ENCODE results near the gene DSCAML1. TPM values are rescaled to one million over a fixed set of nuclear protein-coding genes. Genes with fewer than 3 reads are reported as not detected.

DSCAML1 gene
- total and polyA plus RNA-seq, 9 of the 15 experiments (the other 6 are each of a cell fraction or from before 2014, with no cell fraction given) = not detected

DNA sequence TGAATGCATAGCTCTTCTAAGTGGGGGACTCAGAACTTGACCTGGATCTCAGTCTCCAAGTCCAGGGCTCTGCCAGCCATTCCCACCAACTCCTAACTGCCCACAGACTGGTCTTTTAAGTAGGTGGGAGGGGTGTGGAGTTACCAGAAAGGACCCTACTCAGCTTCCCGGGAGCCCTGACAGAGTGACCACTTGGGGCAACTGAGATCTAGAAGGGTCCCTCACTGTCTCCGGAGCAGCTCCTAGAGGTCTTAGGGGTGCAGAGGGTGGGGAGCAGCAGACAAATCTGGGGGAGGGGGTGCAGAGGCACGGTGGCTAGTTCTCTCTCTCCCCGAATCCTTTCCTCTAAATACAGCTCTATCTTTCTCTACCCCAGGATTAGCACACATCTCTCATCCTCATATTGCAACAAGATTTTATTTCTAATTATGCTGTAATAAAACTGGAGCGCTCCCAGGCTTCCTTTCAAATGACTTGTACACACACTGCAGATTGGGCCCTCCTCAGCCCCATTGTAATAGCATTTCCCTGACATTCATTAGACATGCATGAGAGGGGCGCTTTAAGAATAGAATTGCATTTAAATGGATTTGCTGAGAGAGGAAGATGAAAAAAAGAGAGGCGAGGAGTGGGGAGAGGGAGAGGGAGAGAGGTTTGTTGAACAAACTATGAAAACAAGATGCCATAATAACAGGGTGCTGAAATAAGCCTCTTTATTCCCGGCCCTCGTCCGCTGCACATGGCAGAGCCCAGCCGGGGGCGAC is 250.4 kb downstream of the DSCAML1 start:
- H3K9ac ChIP-seq (ENCODE audit: insufficient read depth in 1 of 2, low read depth in 2 of 2, low read length in 2 of 2) = no peak overlapping the region
- BruUV-seq (replicated peaks) = no TSS peak
- H3K4me2 ChIP-seq (ENCODE audit: insufficient read depth, low read length) = no peak overlapping the region
- no peaks in the 10 kb centered on the region for H3K36me3 ChIP-seq (ENCODE audit: control insufficient read depth, insufficient read depth, low read length)
- CTCF ChIA-PET (ENCODE audit: low intra/inter-chr PET ratio) = no interaction called here
- POLR2A ChIA-PET = no interaction called here
- WGBS (ENCODE audit: insufficient coverage, low coverage, missing lambda C conversion rate) = under 1% methylated on average over 7 of the region's 12 CpGs
- H3K9me1 ChIP-seq (ENCODE audit: control insufficient read depth, insufficient read depth, low read length) = peaks cover 3% of the 10 kb centered on the region
- TF ChIP-seq MEF2A (IDR thresholded peaks at IDR 0.05; ENCODE audit: control insufficient read depth, low read depth, low read length) = no peak
- TF ChIP-seq TCFL5 (CRISPR knock-in tag; conservative IDR thresholded peaks at IDR 0.05) = no peak
- H4K20me1 ChIP-seq (replicated peaks; ENCODE audit: control insufficient read depth, insufficient read depth, low read length) = peaks cover 5% of the 10 kb centered on the region; the same call in 1 of the 2 replicates
- no peak for DNase-seq (ENCODE audit: extremely low read depth in 1 of 4, low spot score in 3 of 4)
- H3K9me3 ChIP-seq (replicated peaks; ENCODE audit: control insufficient read depth, insufficient read depth, low read depth, low read length) = no peaks in the 10 kb centered on the region
- no peaks in the 10 kb centered on the region for H3K4me1 ChIP-seq (replicated peaks in 1 of 2; ENCODE audit: control insufficient read depth in 2 of 2, insufficient read depth in 2 of 2, low read length in 2 of 2)
- intact Hi-C loops (cut with micrococcal nuclease) = no loop called here
- FAIRE-seq = no peak
- H3K27ac ChIP-seq (ENCODE audit: extremely low read depth, low read depth, low read length) = no peak overlapping the region
- in situ Hi-C loops (cut with MboI) = no loop called here
- H3K27me3 ChIP-seq (ENCODE audit: control insufficient read depth in 2 of 2, insufficient read depth in 2 of 2, low read length in 2 of 2) = peaks cover 13 to 76% of the 10 kb centered on the region in 2 experiments; a peak in 4 of 5 replicates
- ATAC-seq = no peak
- H3K79me2 ChIP-seq (ENCODE audit: control insufficient read depth, insufficient read depth, low read length) = no peaks in the 10 kb centered on the region
- no peak overlapping the region for H3K4me3 ChIP-seq
- H2AFZ ChIP-seq (ENCODE audit: low read depth, low read length) = no peak overlapping the region

- peaks cover 3% of the 10 kb centered on the region for H3K9me1 ChIP-seq (ENCODE audit: control insufficient read depth, insufficient read depth, low read length)
- no peaks in the 10 kb centered on the region for H3K9me3 ChIP-seq (replicated peaks; ENCODE audit: control insufficient read depth, insufficient read depth, low read depth, low read length)
- FAIRE-seq = no peak
- POLR2A ChIA-PET = no interaction called here
- no peak overlapping the region for H3K9ac ChIP-seq (ENCODE audit: insufficient read depth in 1 of 2, low read depth in 2 of 2, low read length in 2 of 2)
- intact Hi-C loops (cut with micrococcal nuclease) = no loop called here
- WGBS (ENCODE audit: insufficient coverage, low coverage, missing lambda C conversion rate) = 1% methylated on average over 12 of the region's 12 CpGs
- H3K79me2 ChIP-seq (ENCODE audit: control insufficient read depth, insufficient read depth, low read length) = no peaks in the 10 kb centered on the region
- H3K4me3 ChIP-seq = no peak overlapping the region
- H3K27me3 ChIP-seq (ENCODE audit: control insufficient read depth in 2 of 2, insufficient read depth in 2 of 2, low read length in 2 of 2) = peaks cover 18 to 79% of the 10 kb centered on the region in 2 experiments; a peak in 4 of 5 replicates
- no peak overlapping the region for H3K27ac ChIP-seq (ENCODE audit: extremely low read depth, low read depth, low read length)
- ATAC-seq = no peak
- in situ Hi-C loops (cut with MboI) = no loop called here
- H4K20me1 ChIP-seq (replicated peaks; ENCODE audit: control insufficient read depth, insufficient read depth, low read length) = peaks cover 5% of the 10 kb centered on the region; the same call in 1 of the 2 replicates
- CTCF ChIA-PET (ENCODE audit: low intra/inter-chr PET ratio) = no interaction called here
- no peaks in the 10 kb centered on the region for H3K4me1 ChIP-seq (replicated peaks in 1 of 2; ENCODE audit: control insufficient read depth in 2 of 2, insufficient read depth in 2 of 2, low read length in 2 of 2)
- DNase-seq (ENCODE audit: extremely low read depth in 1 of 4, low spot score in 3 of 4) = no peak
- no peaks in the 10 kb centered on the region for H3K36me3 ChIP-seq (ENCODE audit: control insufficient read depth, insufficient read depth, low read length)
- H2AFZ ChIP-seq (ENCODE audit: low read depth, low read length) = no peak overlapping the region
- no peak overlapping the region for H3K4me2 ChIP-seq (ENCODE audit: insufficient read depth, low read length)
- no TSS peak for BruUV-seq (replicated peaks)
- TF ChIP-seq CBX2 (IDR thresholded peaks at IDR 0.05; ENCODE audit: insufficient read depth, low read length, poor library complexity, severe bottlenecking) (no peak), GTF2F1 (IDR thresholded peaks at IDR 0.05; ENCODE audit: low read depth, low read length) (no peak), ARID1B (IDR thresholded peaks at IDR 0.05) (no peak), SMC3 (conservative IDR thresholded peaks at IDR 0.05; ENCODE audit: insufficient read depth, low read depth, low read length) (no peak)
- TF ChIP-seq, protein P1, sequence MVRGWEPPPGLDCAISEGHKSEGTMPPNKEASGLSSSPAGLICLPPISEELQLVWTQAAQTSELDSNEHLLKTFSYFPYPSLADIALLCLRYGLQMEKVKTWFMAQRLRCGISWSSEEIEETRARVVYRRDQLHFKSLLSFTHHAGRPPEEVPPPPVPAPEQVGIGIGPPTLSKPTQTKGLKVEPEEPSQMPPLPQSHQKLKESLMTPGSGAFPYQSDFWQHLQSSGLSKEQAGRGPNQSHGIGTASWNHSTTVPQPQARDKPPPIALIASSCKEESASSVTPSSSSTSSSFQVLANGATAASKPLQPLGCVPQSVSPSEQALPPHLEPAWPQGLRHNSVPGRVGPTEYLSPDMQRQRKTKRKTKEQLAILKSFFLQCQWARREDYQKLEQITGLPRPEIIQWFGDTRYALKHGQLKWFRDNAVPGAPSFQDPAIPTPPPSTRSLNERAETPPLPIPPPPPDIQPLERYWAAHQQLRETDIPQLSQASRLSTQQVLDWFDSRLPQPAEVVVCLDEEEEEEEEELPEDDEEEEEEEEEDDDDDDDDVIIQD (CRISPR knock-in tag; IDR thresholded peaks at IDR 0.05) = no peak
- TF ChIP-seq, protein P2, sequence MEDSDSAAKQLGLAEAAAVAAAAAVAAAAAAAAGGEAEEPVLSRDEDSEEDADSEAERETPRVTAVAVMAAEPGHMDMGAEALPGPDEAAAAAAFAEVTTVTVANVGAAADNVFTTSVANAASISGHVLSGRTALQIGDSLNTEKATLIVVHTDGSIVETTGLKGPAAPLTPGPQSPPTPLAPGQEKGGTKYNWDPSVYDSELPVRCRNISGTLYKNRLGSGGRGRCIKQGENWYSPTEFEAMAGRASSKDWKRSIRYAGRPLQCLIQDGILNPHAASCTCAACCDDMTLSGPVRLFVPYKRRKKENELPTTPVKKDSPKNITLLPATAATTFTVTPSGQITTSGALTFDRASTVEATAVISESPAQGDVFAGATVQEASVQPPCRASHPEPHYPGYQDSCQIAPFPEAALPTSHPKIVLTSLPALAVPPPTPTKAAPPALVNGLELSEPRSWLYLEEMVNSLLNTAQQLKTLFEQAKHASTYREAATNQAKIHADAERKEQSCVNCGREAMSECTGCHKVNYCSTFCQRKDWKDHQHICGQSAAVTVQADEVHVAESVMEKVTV (CRISPR knock-in tag; IDR thresholded peaks at IDR 0.05) = no peak
- TF ChIP-seq, protein P3, sequence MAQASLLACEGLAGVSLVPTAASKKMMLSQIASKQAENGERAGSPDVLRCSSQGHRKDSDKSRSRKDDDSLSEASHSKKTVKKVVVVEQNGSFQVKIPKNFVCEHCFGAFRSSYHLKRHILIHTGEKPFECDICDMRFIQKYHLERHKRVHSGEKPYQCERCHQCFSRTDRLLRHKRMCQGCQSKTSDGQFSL (CRISPR knock-in tag; IDR thresholded peaks at IDR 0.05) = no peak
- TF ChIP-seq, protein P3 (tag; IDR thresholded peaks at IDR 0.05) = no peak
Observed at GRCh38 chr11:117545706-117546105, 251.3 kb downstream of the DSCAML1 start.

Data from K562 (cell line).